Mesenchymal stem cell (in vitro differentiated cells and primary cell): ENCODE measurements around the gene EXOC4.
"Not testable (repeated sequence)": the region's sequence is repeated elsewhere in the genome, so short reads cannot be mapped to it uniquely, and the experiment has no call there.

ENCODE experiments used
- DNase-seq: peaks from one replicate; pipeline ENCODE4 v3.0.0-alpha.2; 2013
- H2AFZ ChIP-seq: one replicate; pipeline ENCODE4 v1.6.1; 2013; ENCODE audit warnings: low read depth, mild to moderate bottlenecking, control low read depth, inconsistent platforms, low read length, moderate library complexity
- H2AK5ac ChIP-seq: 2 replicates; pipeline ENCODE4 v1.6.1; 2013; ENCODE audit warnings: low read length, moderate library complexity, mild to moderate bottlenecking, inconsistent platforms; ENCODE audit not compliant: severe bottlenecking
- H2BK120ac ChIP-seq: one replicate; pipeline ENCODE4 v1.6.1; 2013; ENCODE audit warnings: low read depth, mild to moderate bottlenecking, inconsistent platforms, low read length, moderate library complexity
- H2BK12ac ChIP-seq, 2 experiments: one replicate each; pipeline ENCODE4 v1.6.1; 2013; ENCODE audit warnings: inconsistent platforms in 2 of 2, low read length in 2 of 2, mild to moderate bottlenecking in 2 of 2, moderate library complexity in 2 of 2, control low read depth in 1 of 2
- H2BK15ac ChIP-seq: one replicate; pipeline ENCODE4 v1.6.1; 2013; ENCODE audit warnings: mild to moderate bottlenecking, low read depth, inconsistent platforms; ENCODE audit not compliant: poor library complexity, severe bottlenecking
- H2BK5ac ChIP-seq: 2 replicates; pipeline ENCODE4 v1.6.1; 2013; ENCODE audit warnings: low read depth, mild to moderate bottlenecking, low read length, control low read depth, inconsistent platforms; ENCODE audit not compliant: poor library complexity, severe bottlenecking
- H3K14ac ChIP-seq, 2 experiments: one replicate each; pipeline ENCODE4 v1.6.1; 2013; ENCODE audit warnings: inconsistent platforms in 2 of 2, low read length in 2 of 2, control low read depth in 1 of 2, mild to moderate bottlenecking in 1 of 2, moderate library complexity in 1 of 2
- H3K18ac ChIP-seq, 2 experiments: one replicate each; pipeline ENCODE4 v1.6.1; 2013; ENCODE audit warnings: inconsistent platforms in 2 of 2, low read length in 2 of 2, control low read depth in 1 of 2, low read depth in 1 of 2, mild to moderate bottlenecking in 1 of 2
- H3K23ac ChIP-seq, 2 experiments: one replicate each; pipeline ENCODE4 v1.6.1; 2013; ENCODE audit warnings: inconsistent platforms in 2 of 2, low read length in 2 of 2, mild to moderate bottlenecking in 2 of 2, moderate library complexity in 2 of 2, control low read depth in 1 of 2
- H3K27ac ChIP-seq: 2 replicates; pipeline ENCODE4 v1.5.1; 2013; ENCODE audit warnings: mild to moderate bottlenecking, moderate library complexity, low read length, control low read depth, inconsistent platforms; ENCODE audit not compliant: poor library complexity, severe bottlenecking
- H3K27me3 ChIP-seq, 2 experiments: 2 replicates each; pipeline versions ENCODE4 v1.6.1 to v1.7.0; 2013; ENCODE audit warnings: low read length in 2 of 2, mild to moderate bottlenecking in 2 of 2, moderate library complexity in 2 of 2, control low read depth in 1 of 2, inconsistent platforms in 1 of 2; ENCODE audit not compliant: control insufficient read depth in 1 of 2, insufficient read depth in 1 of 2
- H3K36me3 ChIP-seq, 2 experiments: 2 replicates each; pipeline versions ENCODE4 v1.6.1 to v1.7.0; 2013; ENCODE audit warnings: low read length in 2 of 2, control low read depth in 1 of 2, inconsistent platforms in 1 of 2, low read depth in 1 of 2, mild to moderate bottlenecking in 1 of 2; ENCODE audit not compliant: insufficient read depth in 2 of 2, control insufficient read depth in 1 of 2
- H3K4ac ChIP-seq, 2 experiments: one replicate each; pipeline ENCODE4 v1.6.1; 2013; ENCODE audit warnings: inconsistent platforms in 2 of 2, low read length in 2 of 2, mild to moderate bottlenecking in 2 of 2, moderate library complexity in 2 of 2, control low read depth in 1 of 2, low read depth in 1 of 2
- H3K4me1 ChIP-seq: 2 replicates; pipeline ENCODE4 v1.6.1; 2013; ENCODE audit warnings: low read depth, low read length, control low read depth; ENCODE audit not compliant: control insufficient read depth, insufficient read depth
- H3K4me2 ChIP-seq: 2 replicates; pipeline ENCODE4 v1.6.1; 2013; ENCODE audit warnings: low read length, mild to moderate bottlenecking, inconsistent platforms; ENCODE audit not compliant: poor library complexity, severe bottlenecking
- H3K4me3 ChIP-seq, 2 experiments: 2 replicates each; pipeline versions ENCODE4 v1.5.1 to v1.7.0; 2013; ENCODE audit warnings: low read length in 2 of 2, mild to moderate bottlenecking in 2 of 2, control low read depth in 1 of 2, low read depth in 1 of 2; ENCODE audit not compliant: insufficient read depth in 1 of 2
- H3K79me1 ChIP-seq: replicated peaks from 2 replicates; pipeline ENCODE4 v1.6.1; 2013; ENCODE audit warnings: mild to moderate bottlenecking, control low read depth, low read length, inconsistent platforms; ENCODE audit not compliant: poor library complexity, severe bottlenecking
- H3K9ac ChIP-seq: 2 replicates; pipeline ENCODE4 v1.7.0; 2013; ENCODE audit warnings: mild to moderate bottlenecking, low read length, moderate library complexity
- H3K9me3 ChIP-seq: 2 replicates; pipeline ENCODE4 v1.7.0; 2013; ENCODE audit warnings: mild to moderate bottlenecking, low read length; ENCODE audit not compliant: control insufficient read depth
- H4K8ac ChIP-seq: one replicate; pipeline ENCODE4 v1.6.1; 2013; ENCODE audit warnings: inconsistent platforms, mild to moderate bottlenecking, low read length, moderate library complexity
- H4K91ac ChIP-seq: one replicate; pipeline ENCODE4 v1.6.1; 2013; ENCODE audit warnings: mild to moderate bottlenecking, low read length, inconsistent platforms
- WGBS: methylation state at CpG from one replicate; pipeline ENCODE4 v1.1.7; 2013; ENCODE audit warnings: mixed read lengths; 5-methylcytosine and 5-hydroxymethylcytosine counted together

EXOC4 gene

DNA sequence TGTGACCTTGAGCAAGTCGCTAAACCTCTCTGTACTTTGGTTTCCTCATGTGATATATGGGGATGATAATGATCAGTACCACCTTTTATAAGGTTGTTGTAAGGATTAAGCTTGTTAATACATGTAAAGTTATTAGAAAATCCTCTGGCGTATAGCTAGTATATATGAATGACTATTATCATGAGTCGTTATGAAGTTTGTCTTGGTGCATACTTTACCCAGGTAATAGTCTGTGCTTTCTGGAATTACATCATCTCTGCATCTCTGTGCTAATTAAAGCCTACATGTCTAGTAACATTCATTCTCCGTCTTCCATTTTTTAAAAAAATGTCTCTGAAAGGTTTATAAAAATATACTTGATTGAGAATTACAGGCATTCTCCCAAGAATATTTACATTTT, 524.8 kb downstream of the EXOC4 start:
- no peak overlapping the region for H3K14ac ChIP-seq
- no peak overlapping the region for H4K8ac ChIP-seq
- no peak overlapping the region for H2BK120ac ChIP-seq
- peaks cover 7% of the 10 kb centered on the region for H3K79me1 ChIP-seq
- no peak overlapping the region for H3K4me3 ChIP-seq
- H3K9me3 ChIP-seq = no peaks in the 10 kb centered on the region
- no peaks in the 10 kb centered on the region for H3K27me3 ChIP-seq
- H2AFZ ChIP-seq = no peak overlapping the region
- no peak overlapping the region for H4K91ac ChIP-seq
- H3K4ac ChIP-seq = no peak overlapping the region
- peaks cover 0 to 4% of the 10 kb centered on the region in 2 experiments for H3K36me3 ChIP-seq
- no peak overlapping the region for H3K27ac ChIP-seq
- H2BK12ac ChIP-seq = no peak overlapping the region
- DNase-seq = no peak
- no peaks in the 10 kb centered on the region for H3K4me1 ChIP-seq
- H3K9ac ChIP-seq = no peak overlapping the region
- no peak overlapping the region for H3K23ac ChIP-seq
- H3K18ac ChIP-seq = no peak overlapping the region
- no peak overlapping the region for H2BK5ac ChIP-seq
- no peak overlapping the region for H2AK5ac ChIP-seq
- WGBS = 100% methylated on average over 2 of the region's 4 CpGs
- no peak overlapping the region for H2BK15ac ChIP-seq
- no peak overlapping the region for H3K4me2 ChIP-seq

DNA sequence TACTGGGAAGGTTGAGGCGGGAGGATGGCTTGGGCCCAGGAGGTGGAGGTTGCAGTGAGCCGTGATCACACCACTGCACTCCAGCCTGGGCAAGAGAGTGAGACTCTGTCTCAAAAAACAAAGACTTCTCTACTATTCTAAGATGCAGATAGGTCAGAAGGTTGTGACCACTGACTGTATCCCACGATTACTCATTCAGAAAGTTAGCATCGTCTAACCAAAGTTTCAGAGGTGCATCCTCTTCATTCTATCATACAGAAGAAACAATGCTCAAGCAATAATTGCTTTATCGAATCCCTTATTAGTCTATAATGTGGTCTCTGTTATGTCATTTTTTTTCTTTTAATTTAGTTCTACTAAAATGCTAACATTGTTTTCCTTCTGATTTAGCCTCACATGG, 525.6 kb downstream of the EXOC4 start:
- H3K4me1 ChIP-seq = no peaks in the 10 kb centered on the region
- H3K9ac ChIP-seq = no peak overlapping the region
- H4K91ac ChIP-seq = no peak overlapping the region
- 100% methylated on average over 3 of the region's 5 CpGs for WGBS
- no peak for DNase-seq
- H3K18ac ChIP-seq = no peak overlapping the region
- H2BK120ac ChIP-seq = no peak overlapping the region
- H3K4me2 ChIP-seq = no peak overlapping the region
- H2BK12ac ChIP-seq = no peak overlapping the region
- H2BK15ac ChIP-seq = no peak overlapping the region
- no peak overlapping the region for H3K4ac ChIP-seq
- H3K4me3 ChIP-seq = no peak overlapping the region
- no peak overlapping the region for H3K23ac ChIP-seq
- peaks cover 0 to 4% of the 10 kb centered on the region in 2 experiments for H3K36me3 ChIP-seq
- H3K27ac ChIP-seq = no peak overlapping the region
- H3K27me3 ChIP-seq = no peaks in the 10 kb centered on the region
- H2BK5ac ChIP-seq = no peak overlapping the region
- H2AFZ ChIP-seq = no peak overlapping the region
- no peak overlapping the region for H4K8ac ChIP-seq
- H3K79me1 ChIP-seq = peaks cover 7% of the 10 kb centered on the region
- H2AK5ac ChIP-seq = no peak overlapping the region
- no peaks in the 10 kb centered on the region for H3K9me3 ChIP-seq
- no peak overlapping the region for H3K14ac ChIP-seq

DNA sequence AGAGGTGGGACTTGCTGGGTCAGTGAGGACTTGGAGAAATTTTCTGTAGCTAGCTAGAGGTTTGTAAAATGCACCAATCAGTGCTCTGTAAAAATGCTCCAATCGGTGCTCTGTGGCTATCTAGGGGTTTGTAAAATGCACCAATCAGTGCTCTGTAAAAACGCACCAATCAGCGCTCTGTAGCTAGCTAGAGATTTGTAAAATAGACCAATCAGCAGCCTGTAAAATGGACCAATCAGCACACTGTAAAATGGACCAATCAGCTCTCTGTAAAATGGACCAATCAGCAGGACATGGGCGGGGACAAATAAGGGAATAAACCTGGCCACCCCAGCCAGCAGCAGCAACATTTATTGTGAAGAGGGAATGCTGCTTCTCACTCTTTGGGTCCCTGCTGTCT, 526.7 kb downstream of the EXOC4 start:
- not testable (repeated sequence) for H2AK5ac ChIP-seq, H3K4me3 ChIP-seq, H3K9me3 ChIP-seq, H3K36me3 ChIP-seq, DNase-seq, H2BK12ac ChIP-seq, H2BK15ac ChIP-seq, H2AFZ ChIP-seq, H3K4me2 ChIP-seq, H4K91ac ChIP-seq, H4K8ac ChIP-seq, H3K18ac ChIP-seq, H3K14ac ChIP-seq, H3K4ac ChIP-seq, H3K9ac ChIP-seq, H3K27ac ChIP-seq, H2BK5ac ChIP-seq, H3K27me3 ChIP-seq, H3K4me1 ChIP-seq, H2BK120ac ChIP-seq, H3K23ac ChIP-seq, H3K79me1 ChIP-seq
- 98% methylated on average over 4 of the region's 4 CpGs for WGBS

DNA sequence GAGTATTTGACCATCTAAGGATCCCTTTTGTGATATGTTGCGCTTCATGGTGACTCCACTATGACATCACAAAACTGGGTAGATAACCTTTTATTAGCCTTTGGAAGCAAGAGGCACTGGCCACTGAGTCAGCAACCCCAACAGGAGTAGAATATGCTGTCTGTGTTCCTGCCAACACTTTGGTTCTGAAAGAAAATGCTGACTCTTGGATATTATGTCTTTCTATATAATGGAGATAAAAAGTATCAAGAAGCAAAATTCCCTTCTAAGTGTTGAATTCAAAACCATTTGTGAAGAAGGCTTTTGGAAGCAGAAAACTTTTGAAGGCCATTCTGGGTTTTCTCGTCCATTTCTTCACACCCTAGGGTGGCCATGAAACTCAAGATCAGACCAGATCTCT, 528.0 kb downstream of the EXOC4 start:
- Histone ChIP-seq H3K4me2 (no peak overlapping the region), H2BK15ac (no peak overlapping the region), H3K4ac (no peak overlapping the region), H2AK5ac (no peak overlapping the region), H3K9me3 (no peaks in the 10 kb centered on the region), H3K9ac (no peak overlapping the region), H3K27ac (no peak overlapping the region), H3K23ac (no peak overlapping the region), H3K36me3 (peaks cover 0 to 4% of the 10 kb centered on the region in 2 experiments), H3K27me3 (no peaks in the 10 kb centered on the region), H2AFZ (no peak overlapping the region), H2BK5ac (no peak overlapping the region), H2BK120ac (no peak overlapping the region), H3K4me1 (no peaks in the 10 kb centered on the region), H3K18ac (no peak overlapping the region), H3K79me1 (peaks cover 6% of the 10 kb centered on the region), H2BK12ac (no peak overlapping the region), H4K8ac (no peak overlapping the region), H3K4me3 (no peak overlapping the region), H3K14ac (no peak overlapping the region), H4K91ac (no peak overlapping the region)
- WGBS = 50% methylated on average over 2 of the region's 2 CpGs
- DNase-seq = no peak
